B cell (primary cell): ENCODE measurements around the gene NOL6. TPM values are rescaled to one million over a fixed set of nuclear protein-coding genes. Genes with fewer than 3 reads are reported as not detected.

Source experiments
- ATAC-seq: fragments of 200-7000 bp; cut with Tn5 transposase; one replicate; pipeline ENCODE4 v1.10.0; 2021; ENCODE audit warnings: low read depth, mild to moderate bottlenecking, moderate number of reproducible peaks, moderate library complexity
- CTCF ChIA-PET: fragments of 350-600 bp; sonication (Branson Sonifier 250); formaldehyde crosslinking; loops from one replicate; lab custom pipeline; 2021; ENCODE audit warnings: antibody characterized with exemption, inconsistent platforms; lab: Charles Lee
- POLR2A ChIA-PET: fragments of 350-600 bp; sonication (Branson Sonifier 250); formaldehyde crosslinking; loops from one replicate; lab custom pipeline; 2021; ENCODE audit warnings: antibody characterized with exemption; lab: Charles Lee
- DNase-seq: peaks from one replicate; pipeline ENCODE4 v3.0.0; 2013
- H2AFZ ChIP-seq: 2 replicates; pipeline ENCODE4 v1.6.1; 2012; ENCODE audit warnings: mild to moderate bottlenecking, low read depth, low read length; ENCODE audit not compliant: insufficient read depth, poor library complexity, severe bottlenecking
- H3K27ac ChIP-seq, 2 donors: 1 replicate in 1 of 2; 2 replicates in 1 of 2; pipeline ENCODE4 v1.5.1; 2012 to 2013; ENCODE audit warnings: low read length in 2 of 2, mild to moderate bottlenecking in 2 of 2, moderate library complexity in 1 of 2
- H3K27me3 ChIP-seq, 4 experiments: fragments of 200-600 bp in 1 of 4; sonication (generic) in 1 of 4; replicated peaks in 1 of 4; 1 replicate in 2 of 4; 2 replicates in 2 of 4; pipeline versions ENCODE4 v1.6.1 to v1.7.0; 2013 to 2016; ENCODE audit warnings: low read length in 3 of 4, mild to moderate bottlenecking in 2 of 4, mixed read lengths in 1 of 4, moderate library complexity in 1 of 4; ENCODE audit not compliant: insufficient read depth in 4 of 4, control insufficient read depth in 3 of 4; ENCODE audit errors: control extremely low read depth in 1 of 4
- H3K36me3 ChIP-seq, 2 experiments: replicated peaks in 1 of 2; 1 replicate in 1 of 2; 2 replicates in 1 of 2; pipeline versions ENCODE4 v1.6.1 to v1.7.1; 2013; ENCODE audit warnings: low read length in 1 of 2; ENCODE audit not compliant: insufficient read depth in 2 of 2, control insufficient read depth in 1 of 2; ENCODE audit errors: control extremely low read depth in 1 of 2, extremely low read depth in 1 of 2
- H3K4me1 ChIP-seq, 2 donors: fragments of 200-600 bp in 1 of 2; sonication (generic) in 1 of 2; 1 replicate in 1 of 2; 2 replicates in 1 of 2; pipeline versions ENCODE4 v1.5.1 to v1.6.1; 2013 to 2017; ENCODE audit warnings: low read length in 2 of 2; ENCODE audit not compliant: control insufficient read depth in 2 of 2, insufficient read depth in 2 of 2
- H3K4me2 ChIP-seq: replicated peaks from 2 replicates; pipeline ENCODE3; 2012; ENCODE audit warnings: mild to moderate bottlenecking, low read depth, low read length; ENCODE audit not compliant: poor library complexity, severe bottlenecking
- H3K4me3 ChIP-seq, 5 experiments: fragments of 200-600 bp in 1 of 5; sonication (generic) in 1 of 5; 1 replicate in 3 of 5; 2 replicates in 2 of 5; pipeline versions ENCODE4 v1.5.1 to v1.7.0; 2011 to 2016; ENCODE audit warnings: low read length in 4 of 5, mild to moderate bottlenecking in 4 of 5, low read depth in 2 of 5, control low read depth in 1 of 5, moderate library complexity in 1 of 5; ENCODE audit not compliant: insufficient read depth in 1 of 5; ENCODE audit errors: control extremely low read depth in 1 of 5, extremely low read depth in 1 of 5
- H3K79me2 ChIP-seq: fragments of 200-600 bp; sonication (generic); one replicate; pipeline ENCODE4 v1.6.0; 2016; ENCODE audit warnings: low read length; ENCODE audit not compliant: control insufficient read depth, insufficient read depth
- H3K9ac ChIP-seq: fragments of 200-600 bp; sonication (generic); 2 replicates; pipeline ENCODE4 v1.6.1; 2017; ENCODE audit warnings: mild to moderate bottlenecking, low read length, moderate library complexity
- H3K9me3 ChIP-seq, 3 donors: one replicate each; pipeline versions ENCODE4 v1.6.1 to v1.7.1; 2013; ENCODE audit warnings: low read length in 2 of 3; ENCODE audit not compliant: control insufficient read depth in 2 of 3, insufficient read depth in 1 of 3; ENCODE audit errors: control extremely low read depth in 1 of 3
- H4K20me1 ChIP-seq: 2 replicates; pipeline ENCODE4 v1.6.0; 2012; ENCODE audit warnings: mild to moderate bottlenecking, low read length; ENCODE audit not compliant: insufficient read depth, control insufficient read depth, poor library complexity, severe bottlenecking
- H3K27ac Mint-ChIP-seq: one replicate; pipeline ENCODE4 v1.8.0; 2021; ENCODE audit warnings: mixed read lengths
- H3K27me3 Mint-ChIP-seq: one replicate; pipeline ENCODE4 v1.8.0; 2021; ENCODE audit warnings: mixed read lengths
- H3K4me1 Mint-ChIP-seq: one replicate; pipeline ENCODE4 v1.8.0; 2021; ENCODE audit warnings: mixed read lengths
- H3K4me3 Mint-ChIP-seq: one replicate; pipeline ENCODE4 v1.8.0; 2021; ENCODE audit warnings: mixed read lengths
- H3K9me3 Mint-ChIP-seq: one replicate; pipeline ENCODE4 v1.8.0; 2022; ENCODE audit warnings: mixed read lengths; ENCODE audit not compliant: insufficient read depth
- EZH2 ChIP-seq: IDR thresholded peaks from 2 replicates; pipeline ENCODE4 v1.6.1; 2012; ENCODE audit warnings: borderline replicate concordance, low read depth, mild to moderate bottlenecking, moderate library complexity, low read length; ENCODE audit not compliant: insufficient read depth, poor library complexity, severe bottlenecking
- WGBS: methylation state at CpG from one replicate; pipeline ENCODE4 v1.1.5; 2013; ENCODE audit warnings: missing lambda C conversion rate; ENCODE audit not compliant: insufficient coverage; 5-methylcytosine and 5-hydroxymethylcytosine counted together
- intact Hi-C: fragments of 100-400 bp; cut with micrococcal nuclease; formaldehyde crosslinking; loops from one replicate; pipeline ENCODE4 v1.10.0; 2022
- polyA plus RNA-seq: library from polyadenylated mRNA; depleted of rRNA; stranded (reverse); fragments of >200 nt; gene quantifications from 2 replicates; pipeline ENCODE4 v1.2.3, GENCODE V29; 2012
- total RNA-seq, 2 donors: library from RNA; stranded (reverse); fragments of 120-200 nt in 1 of 2; gene quantifications; 1 replicate in 1 of 2; 2 replicates in 1 of 2; pipeline versions ENCODE4 v1.2.3 to v1.2.4, GENCODE V29; 2013 to 2022
- TF ChIP-seq, protein P1 (sequence below): fragments of 200-600 bp; IDR thresholded peaks from one replicate; pipeline ENCODE4 v1.8.0; 2022; ENCODE audit warnings: antibody characterized with exemption, mild to moderate bottlenecking

NOL6 gene
- total and polyA plus RNA-seq, 2 donors (not counting 1 experiment from before 2014, with no cell fraction given) = 31.8 to 40.1 TPM

DNA sequence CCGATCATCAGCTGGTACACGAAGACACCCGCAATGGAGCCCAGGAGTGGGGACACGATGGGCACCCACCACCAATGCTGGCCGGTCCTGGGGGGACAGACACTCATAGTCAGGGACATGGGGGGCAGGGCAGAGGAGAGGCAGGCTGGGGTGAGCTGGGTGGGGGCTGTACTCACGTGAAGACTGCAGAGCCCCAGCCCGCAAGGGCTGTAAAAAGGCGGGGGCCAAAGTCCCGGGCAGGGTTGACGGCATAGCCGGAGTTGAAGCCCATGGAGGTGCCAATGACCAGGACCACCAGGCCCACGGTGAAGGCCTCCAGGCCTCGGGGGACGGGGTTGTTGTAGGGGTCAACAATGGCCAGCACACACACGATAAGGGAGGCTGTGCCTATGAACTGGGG is 31.6 kb downstream of the NOL6 start:
- ATAC-seq = no peak
- no peaks in the 10 kb centered on the region for H3K36me3 ChIP-seq
- no peak overlapping the region for H3K4me2 ChIP-seq
- H3K27ac ChIP-seq = no peak overlapping the region
- Mint-ChIP-seq H3K27me3 (peaks cover 5% of the 10 kb centered on the region), H3K27ac (no peak overlapping the region), H3K4me1 (peaks cover 20% of the 10 kb centered on the region), H3K4me3 (no peak overlapping the region), H3K9me3 (no peaks in the 10 kb centered on the region)
- 96% methylated on average over 13 of the region's 15 CpGs for WGBS
- intact Hi-C loops = no loop called here
- TF ChIP-seq, protein P1, sequence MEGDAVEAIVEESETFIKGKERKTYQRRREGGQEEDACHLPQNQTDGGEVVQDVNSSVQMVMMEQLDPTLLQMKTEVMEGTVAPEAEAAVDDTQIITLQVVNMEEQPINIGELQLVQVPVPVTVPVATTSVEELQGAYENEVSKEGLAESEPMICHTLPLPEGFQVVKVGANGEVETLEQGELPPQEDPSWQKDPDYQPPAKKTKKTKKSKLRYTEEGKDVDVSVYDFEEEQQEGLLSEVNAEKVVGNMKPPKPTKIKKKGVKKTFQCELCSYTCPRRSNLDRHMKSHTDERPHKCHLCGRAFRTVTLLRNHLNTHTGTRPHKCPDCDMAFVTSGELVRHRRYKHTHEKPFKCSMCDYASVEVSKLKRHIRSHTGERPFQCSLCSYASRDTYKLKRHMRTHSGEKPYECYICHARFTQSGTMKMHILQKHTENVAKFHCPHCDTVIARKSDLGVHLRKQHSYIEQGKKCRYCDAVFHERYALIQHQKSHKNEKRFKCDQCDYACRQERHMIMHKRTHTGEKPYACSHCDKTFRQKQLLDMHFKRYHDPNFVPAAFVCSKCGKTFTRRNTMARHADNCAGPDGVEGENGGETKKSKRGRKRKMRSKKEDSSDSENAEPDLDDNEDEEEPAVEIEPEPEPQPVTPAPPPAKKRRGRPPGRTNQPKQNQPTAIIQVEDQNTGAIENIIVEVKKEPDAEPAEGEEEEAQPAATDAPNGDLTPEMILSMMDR = no peak
- TF ChIP-seq EZH2 = no peak
- no peaks in the 10 kb centered on the region for H3K9me3 ChIP-seq
- H4K20me1 ChIP-seq = no peaks in the 10 kb centered on the region
- ChIA-PET CTCF (no interaction called here), POLR2A (no interaction called here)
- DNase-seq = no peak
- no peak overlapping the region for H3K9ac ChIP-seq
- H3K4me3 ChIP-seq = no peak overlapping the region
- no peaks in the 10 kb centered on the region for H3K27me3 ChIP-seq
- H2AFZ ChIP-seq = no peak overlapping the region
- peaks cover 11 to 18% of the 10 kb centered on the region in 2 donors for H3K4me1 ChIP-seq
- H3K79me2 ChIP-seq = no peaks in the 10 kb centered on the region

DNA sequence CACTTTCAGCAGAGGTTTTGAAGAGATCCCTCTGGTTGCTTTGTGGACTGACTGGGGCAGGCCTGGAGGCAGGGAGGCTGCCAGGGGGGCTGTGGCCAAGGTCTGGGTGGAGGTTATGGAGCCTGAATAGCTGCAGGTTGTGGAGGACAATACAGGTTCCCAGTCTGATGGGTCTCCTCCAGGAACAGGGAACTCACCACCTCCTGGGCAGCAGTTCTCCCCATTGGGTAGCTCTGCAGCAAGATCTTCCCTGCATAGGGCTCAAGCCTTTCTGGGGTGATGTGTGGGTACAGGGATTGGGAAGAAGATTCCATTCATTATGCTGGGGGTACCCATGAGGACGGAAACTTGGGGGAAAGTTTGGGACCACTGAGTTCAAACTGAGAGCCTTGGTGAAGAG is 33.1 kb downstream of the NOL6 start:
- ChIA-PET CTCF (no interaction called here), POLR2A (no interaction called here)
- no peaks in the 10 kb centered on the region for H3K79me2 ChIP-seq
- no peak overlapping the region for H3K4me3 ChIP-seq
- intact Hi-C loops = no loop called here
- DNase-seq (no peak), ATAC-seq (no peak)
- H2AFZ ChIP-seq = no peak overlapping the region
- Mint-ChIP-seq H3K4me3 (no peak overlapping the region), H3K27ac (no peak overlapping the region), H3K9me3 (no peaks in the 10 kb centered on the region), H3K27me3 (peaks cover 5% of the 10 kb centered on the region), H3K4me1 (peaks cover 7% of the 10 kb centered on the region)
- H3K36me3 ChIP-seq = no peaks in the 10 kb centered on the region
- no peak overlapping the region for H3K4me2 ChIP-seq
- no peak overlapping the region for H3K27ac ChIP-seq
- TF ChIP-seq, protein P1 = no peak
- TF ChIP-seq EZH2 = no peak
- no peaks in the 10 kb centered on the region for H4K20me1 ChIP-seq
- no peaks in the 10 kb centered on the region for H3K9me3 ChIP-seq
- no peak overlapping the region for H3K9ac ChIP-seq
- WGBS = 100% methylated on average over 1 of the region's 1 CpG
- peaks cover 0 to 5% of the 10 kb centered on the region in 2 donors for H3K4me1 ChIP-seq
- peaks cover 0 to 3% (median 0%) of the 10 kb centered on the region in 4 experiments for H3K27me3 ChIP-seq
